Thoracic aorta endothelial cell (primary cell): Measurements from ENCODE around the gene ABCA13. TPM values are rescaled to one million over a fixed set of nuclear protein-coding genes. Genes with fewer than 3 reads are reported as not detected.

ENCODE experiments used
- total RNA-seq: library from RNA; depleted of rRNA; stranded (reverse); fragments of >200 nt; gene quantifications from 2 replicates; pipeline ENCODE4 v1.2.3, GENCODE V29; 2012

The ABCA13 gene
- total RNA-seq = under 0.01 and 0.07 TPM in 2 replicates

GRCh38 chr7:48171202-48171601 lies at the start of gene ABCA13:
TSS of gene ABCA13 (plus strand) at chr7:48171458. CDS start at chr7:48171484, 26 bp downstream.

Other genes starting within 250 kb of the ABCA13 start
- gene PKD1L1, start 223.0 kb upstream of the ABCA13 start, total RNA-seq = 1.6 and 1.7 TPM in 2 replicates
- gene HUS1, start 191.8 kb upstream of the ABCA13 start, total RNA-seq = 37.8 and 46.0 TPM in 2 replicates
- not detected in 2 replicates for gene SUN3, start 142.4 kb upstream of the ABCA13 start, total RNA-seq
- gene C7orf57, start 135.9 kb upstream of the ABCA13 start, total RNA-seq = 0.07 TPM in 1 of 2 replicates, not detected in the other
- gene UPP1, start 82.2 kb upstream of the ABCA13 start, total RNA-seq = 27.4 and 41.6 TPM in 2 replicates